ENCODE data around the gene GLYR1. TPM values are rescaled to one million over a fixed set of nuclear protein-coding genes. Genes with fewer than 3 reads are reported as not detected.

GLYR1 gene
- total and polyA plus RNA-seq, 2 experiments from 2014 or later, result 59.9 to 105 TPM

DNA sequence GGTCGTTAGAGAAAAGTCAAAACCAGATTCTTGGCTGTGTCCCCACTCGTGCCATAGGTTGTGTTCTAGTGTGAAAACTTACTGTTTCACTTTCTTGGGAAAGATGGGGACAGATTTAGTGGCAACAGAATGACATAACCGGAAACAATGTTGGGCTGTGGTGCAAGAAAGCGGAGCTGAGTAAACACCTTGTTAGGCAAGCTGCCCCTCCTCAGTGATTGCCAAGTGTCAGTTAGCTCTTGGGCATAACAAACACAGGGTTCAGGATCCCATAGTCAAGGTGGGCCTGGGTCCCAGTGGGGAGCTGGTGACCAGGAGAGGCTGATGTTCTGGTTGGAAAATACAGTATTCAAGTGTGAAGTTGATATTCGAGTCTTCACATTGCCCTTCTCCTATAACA is 15.6 kb upstream of the GLYR1 start (continued):
- TF ChIP-seq, protein P1, sequence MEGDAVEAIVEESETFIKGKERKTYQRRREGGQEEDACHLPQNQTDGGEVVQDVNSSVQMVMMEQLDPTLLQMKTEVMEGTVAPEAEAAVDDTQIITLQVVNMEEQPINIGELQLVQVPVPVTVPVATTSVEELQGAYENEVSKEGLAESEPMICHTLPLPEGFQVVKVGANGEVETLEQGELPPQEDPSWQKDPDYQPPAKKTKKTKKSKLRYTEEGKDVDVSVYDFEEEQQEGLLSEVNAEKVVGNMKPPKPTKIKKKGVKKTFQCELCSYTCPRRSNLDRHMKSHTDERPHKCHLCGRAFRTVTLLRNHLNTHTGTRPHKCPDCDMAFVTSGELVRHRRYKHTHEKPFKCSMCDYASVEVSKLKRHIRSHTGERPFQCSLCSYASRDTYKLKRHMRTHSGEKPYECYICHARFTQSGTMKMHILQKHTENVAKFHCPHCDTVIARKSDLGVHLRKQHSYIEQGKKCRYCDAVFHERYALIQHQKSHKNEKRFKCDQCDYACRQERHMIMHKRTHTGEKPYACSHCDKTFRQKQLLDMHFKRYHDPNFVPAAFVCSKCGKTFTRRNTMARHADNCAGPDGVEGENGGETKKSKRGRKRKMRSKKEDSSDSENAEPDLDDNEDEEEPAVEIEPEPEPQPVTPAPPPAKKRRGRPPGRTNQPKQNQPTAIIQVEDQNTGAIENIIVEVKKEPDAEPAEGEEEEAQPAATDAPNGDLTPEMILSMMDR (conservative IDR thresholded peaks at IDR 0.05; ENCODE audit: low read depth in 2 of 2), result no peak
- TF ChIP-seq, protein P2, sequence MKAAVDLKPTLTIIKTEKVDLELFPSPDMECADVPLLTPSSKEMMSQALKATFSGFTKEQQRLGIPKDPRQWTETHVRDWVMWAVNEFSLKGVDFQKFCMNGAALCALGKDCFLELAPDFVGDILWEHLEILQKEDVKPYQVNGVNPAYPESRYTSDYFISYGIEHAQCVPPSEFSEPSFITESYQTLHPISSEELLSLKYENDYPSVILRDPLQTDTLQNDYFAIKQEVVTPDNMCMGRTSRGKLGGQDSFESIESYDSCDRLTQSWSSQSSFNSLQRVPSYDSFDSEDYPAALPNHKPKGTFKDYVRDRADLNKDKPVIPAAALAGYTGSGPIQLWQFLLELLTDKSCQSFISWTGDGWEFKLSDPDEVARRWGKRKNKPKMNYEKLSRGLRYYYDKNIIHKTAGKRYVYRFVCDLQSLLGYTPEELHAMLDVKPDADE (IDR thresholded peaks at IDR 0.05), result no peak
- TF ChIP-seq EZH2phosphoT487 (IDR thresholded peaks at IDR 0.05; ENCODE audit: unreplicated experiment) (no peak), CREB1 (CRISPR knock-in tag; IDR thresholded peaks at IDR 0.05; ENCODE audit: low read depth) (no peak)

- Mint-ChIP-seq H3K27me3 (ENCODE audit: insufficient read depth, low read depth, poor library complexity) (peaks cover 2% of the 10 kb centered on the region), H3K27ac (no peak overlapping the region; the same call in 1 of the 2 replicates), H3K9me3 (no peaks in the 10 kb centered on the region), H3K36me3 (ENCODE audit: low read depth) (peaks cover 51% of the 10 kb centered on the region), H3K4me3 (no peak overlapping the region), H3K4me1 (no peaks in the 10 kb centered on the region)
- Histone ChIP-seq H3F3A (replicated peaks; ENCODE audit: low read depth) (0 out of 2 replicates have a peak, but pooled peaks cover 7% of the 10 kb centered on the region), H3K36me3 (ENCODE audit: insufficient read depth) (peaks cover 33% of the 10 kb centered on the region), H3K4me1 (ENCODE audit: insufficient read depth) (no peaks in the 10 kb centered on the region), H3K9me2 (ENCODE audit: insufficient read depth) (no peaks in the 10 kb centered on the region), H3K79me2 (replicated peaks; ENCODE audit: insufficient read depth) (peaks cover 44% of the 10 kb centered on the region), H2AFZ (no peak overlapping the region), H3K27ac (ENCODE audit: low read depth) (no peak overlapping the region), H4K20me1 (replicated peaks; ENCODE audit: insufficient read depth) (peaks cover 28% of the 10 kb centered on the region), H3K27me3 (ENCODE audit: insufficient read depth) (no peaks in the 10 kb centered on the region), H3K4me3 (no peak overlapping the region), H3K4me2 (no peak overlapping the region)
- ATAC-seq (no peak), DNase-seq (ENCODE audit: low spot score) (no peak)
- TF ChIP-seq REST (IDR thresholded peaks at IDR 0.05; ENCODE audit: unreplicated experiment) (no peak), ZNF114 (CRISPR knock-in tag; IDR thresholded peaks at IDR 0.05) (no peak), POLR2AphosphoS5 (IDR thresholded peaks at IDR 0.05; ENCODE audit: low read depth) (no peak), JUNB (IDR thresholded peaks at IDR 0.05; ENCODE audit: unreplicated experiment) (no peak), ZNF462 (CRISPR knock-in tag; IDR thresholded peaks at IDR 0.05) (no peak), CREB1 (CRISPR knock-in tag; IDR thresholded peaks at IDR 0.05; ENCODE audit: low read depth) (no peak), EZH2phosphoT487 (IDR thresholded peaks at IDR 0.05; ENCODE audit: unreplicated experiment) (no peak)
These were observed 13.7 kb upstream of the GLYR1 start for GRCh38 chr16:4860727-4861342.

Data from GM23338 (cell line).